PC-9 (cell line): ENCODE results near the gene CNTNAP2.

Source experiments
- EZH2 ChIP-seq: fragments of 200-600 bp; sonication (generic); IDR thresholded peaks from 2 replicates; pipeline ENCODE4 v1.8.0; 2017; ENCODE audit warnings: antibody characterized with exemption, low read depth
- TF ChIP-seq, protein P1 (sequence below): fragments of 200-600 bp; sonication (generic); conservative IDR thresholded peaks from 2 replicates; pipeline ENCODE4 v1.6.1; 2017; ENCODE audit warnings: mixed run types, antibody characterized with exemption, mild to moderate bottlenecking, moderate library complexity

- TF ChIP-seq, protein P1, sequence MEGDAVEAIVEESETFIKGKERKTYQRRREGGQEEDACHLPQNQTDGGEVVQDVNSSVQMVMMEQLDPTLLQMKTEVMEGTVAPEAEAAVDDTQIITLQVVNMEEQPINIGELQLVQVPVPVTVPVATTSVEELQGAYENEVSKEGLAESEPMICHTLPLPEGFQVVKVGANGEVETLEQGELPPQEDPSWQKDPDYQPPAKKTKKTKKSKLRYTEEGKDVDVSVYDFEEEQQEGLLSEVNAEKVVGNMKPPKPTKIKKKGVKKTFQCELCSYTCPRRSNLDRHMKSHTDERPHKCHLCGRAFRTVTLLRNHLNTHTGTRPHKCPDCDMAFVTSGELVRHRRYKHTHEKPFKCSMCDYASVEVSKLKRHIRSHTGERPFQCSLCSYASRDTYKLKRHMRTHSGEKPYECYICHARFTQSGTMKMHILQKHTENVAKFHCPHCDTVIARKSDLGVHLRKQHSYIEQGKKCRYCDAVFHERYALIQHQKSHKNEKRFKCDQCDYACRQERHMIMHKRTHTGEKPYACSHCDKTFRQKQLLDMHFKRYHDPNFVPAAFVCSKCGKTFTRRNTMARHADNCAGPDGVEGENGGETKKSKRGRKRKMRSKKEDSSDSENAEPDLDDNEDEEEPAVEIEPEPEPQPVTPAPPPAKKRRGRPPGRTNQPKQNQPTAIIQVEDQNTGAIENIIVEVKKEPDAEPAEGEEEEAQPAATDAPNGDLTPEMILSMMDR: no peak
- TF ChIP-seq EZH2: no peak
Observed at GRCh38 chr7:148135116-148135515, 2018.5 kb downstream of the CNTNAP2 start.
